ENCODE data around the gene OR52E2.
"Not testable (repeated sequence)": the region's sequence is repeated elsewhere in the genome, so short reads cannot be mapped to it uniquely, and the experiment has no call there.

OR52E2 gene

GRCh38 chr11:5071799-5072198, 12.4 kb upstream of the OR52E2 start:
- TF ChIP-seq EZH2 (IDR thresholded peaks at IDR 0.05; ENCODE audit: borderline replicate concordance, low read length) (no peak), CTCF (IDR thresholded peaks at IDR 0.05; ENCODE audit: low read length) (no peak)
- Histone ChIP-seq H3K4me2 (ENCODE audit: low read length) (no peak overlapping the region), H2AFZ (ENCODE audit: low read length) (no peak overlapping the region), H3K79me2 (ENCODE audit: insufficient read depth, low read length) (no peaks in the 10 kb centered on the region), H3K4me1 (ENCODE audit: insufficient read depth, low read length, severe bottlenecking) (no peaks in the 10 kb centered on the region), H3K27me3 (ENCODE audit: insufficient read depth, low read length) (no peaks in the 10 kb centered on the region), H4K20me1 (ENCODE audit: insufficient read depth, low read length) (no peaks in the 10 kb centered on the region), H3K9me3 (ENCODE audit: low read length) (no peaks in the 10 kb centered on the region), H3F3A (ENCODE audit: insufficient read depth, low read length) (no peaks in the 10 kb centered on the region), H3K4me3 (ENCODE audit: low read depth, low read length, poor library complexity, severe bottlenecking) (no peak overlapping the region), H3K36me3 (ENCODE audit: insufficient read depth, low read length) (no peaks in the 10 kb centered on the region), H3K27ac (ENCODE audit: low read depth, low read length, poor library complexity, severe bottlenecking) (no peak overlapping the region), H3K9me2 (ENCODE audit: low read depth, low read length) (no peaks in the 10 kb centered on the region), H3K9ac (ENCODE audit: low read length) (no peak overlapping the region)

- no peaks in the 10 kb centered on the region for H4K20me1 ChIP-seq (ENCODE audit: insufficient read depth, low read length)
- no peaks in the 10 kb centered on the region for H3K36me3 ChIP-seq (ENCODE audit: insufficient read depth, low read length)
- no peak within 1 kb of the TSS for H2AFZ ChIP-seq (ENCODE audit: low read length)
- H3K9me2 ChIP-seq (ENCODE audit: low read depth, low read length), result no peaks in the 10 kb centered on the region
- no peak within 1 kb of the TSS for H3K4me2 ChIP-seq (ENCODE audit: low read length)
- H3K4me3 ChIP-seq (ENCODE audit: low read depth, low read length, poor library complexity, severe bottlenecking), result no peak within 1 kb of the TSS
- H3K27me3 ChIP-seq (ENCODE audit: insufficient read depth, low read length), result no peaks in the 10 kb centered on the region
- no peaks in the 10 kb centered on the region for H3K79me2 ChIP-seq (ENCODE audit: insufficient read depth, low read length)
- no peaks in the 10 kb centered on the region for H3K9me3 ChIP-seq (ENCODE audit: low read length)
- H3K4me1 ChIP-seq (ENCODE audit: insufficient read depth, low read length, severe bottlenecking), result no peaks in the 10 kb centered on the region
- no peak within 1 kb of the TSS for H3K27ac ChIP-seq (ENCODE audit: low read depth, low read length, poor library complexity, severe bottlenecking)
- TF ChIP-seq EZH2 (IDR thresholded peaks at IDR 0.05; ENCODE audit: borderline replicate concordance, low read length) (no peak), CTCF (IDR thresholded peaks at IDR 0.05; ENCODE audit: low read length) (no peak)
- H3K9ac ChIP-seq (ENCODE audit: low read length), result no peak within 1 kb of the TSS
- no peaks in the 10 kb centered on the region for H3F3A ChIP-seq (ENCODE audit: insufficient read depth, low read length)
Measured at GRCh38 chr11:5069272-5069671, 9.8 kb upstream of the OR52E2 start, which contains the start of gene OR52E1. OR52E1 (plus strand) TSS chr11:5069572.

DNA sequence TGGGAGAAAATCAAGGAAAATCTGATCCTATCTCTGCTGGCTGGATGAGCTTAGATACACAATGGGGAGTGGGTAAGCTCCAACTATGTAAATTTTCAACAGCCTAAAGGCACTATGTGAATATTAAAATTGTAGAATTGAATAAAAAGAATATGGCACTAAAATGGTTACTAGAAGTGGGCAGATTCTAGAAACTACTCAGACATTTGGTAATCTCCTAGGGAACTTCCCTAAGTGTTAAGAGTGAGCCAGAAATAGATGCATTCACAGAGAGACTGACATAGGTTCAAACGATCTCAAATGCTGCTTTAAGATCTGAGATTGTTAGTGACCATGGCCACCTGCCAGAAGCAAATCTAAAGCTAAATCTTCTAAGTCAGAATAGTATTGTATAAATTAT, 5.6 kb upstream of the OR52E2 start:
- H3K4me3 ChIP-seq (ENCODE audit: low read depth, low read length, poor library complexity, severe bottlenecking), result no peak overlapping the region
- no peaks in the 10 kb centered on the region for H3K9me3 ChIP-seq (ENCODE audit: low read length)
- H3K4me2 ChIP-seq (ENCODE audit: low read length), result no peak overlapping the region
- no peaks in the 10 kb centered on the region for H3K27me3 ChIP-seq (ENCODE audit: insufficient read depth, low read length)
- H3K9ac ChIP-seq (ENCODE audit: low read length), result no peak overlapping the region
- no peaks in the 10 kb centered on the region for H3K4me1 ChIP-seq (ENCODE audit: insufficient read depth, low read length, severe bottlenecking)
- no peaks in the 10 kb centered on the region for H4K20me1 ChIP-seq (ENCODE audit: insufficient read depth, low read length)
- no peak overlapping the region for H3K27ac ChIP-seq (ENCODE audit: low read depth, low read length, poor library complexity, severe bottlenecking)
- H3K79me2 ChIP-seq (ENCODE audit: insufficient read depth, low read length), result no peaks in the 10 kb centered on the region
- TF ChIP-seq EZH2 (IDR thresholded peaks at IDR 0.05; ENCODE audit: borderline replicate concordance, low read length), result no peak
- no peak for TF ChIP-seq CTCF (IDR thresholded peaks at IDR 0.05; ENCODE audit: low read length)
- no peaks in the 10 kb centered on the region for H3F3A ChIP-seq (ENCODE audit: insufficient read depth, low read length)
- no peak overlapping the region for H2AFZ ChIP-seq (ENCODE audit: low read length)
- no peaks in the 10 kb centered on the region for H3K36me3 ChIP-seq (ENCODE audit: insufficient read depth, low read length)
- H3K9me2 ChIP-seq (ENCODE audit: low read depth, low read length), result no peaks in the 10 kb centered on the region

DNA sequence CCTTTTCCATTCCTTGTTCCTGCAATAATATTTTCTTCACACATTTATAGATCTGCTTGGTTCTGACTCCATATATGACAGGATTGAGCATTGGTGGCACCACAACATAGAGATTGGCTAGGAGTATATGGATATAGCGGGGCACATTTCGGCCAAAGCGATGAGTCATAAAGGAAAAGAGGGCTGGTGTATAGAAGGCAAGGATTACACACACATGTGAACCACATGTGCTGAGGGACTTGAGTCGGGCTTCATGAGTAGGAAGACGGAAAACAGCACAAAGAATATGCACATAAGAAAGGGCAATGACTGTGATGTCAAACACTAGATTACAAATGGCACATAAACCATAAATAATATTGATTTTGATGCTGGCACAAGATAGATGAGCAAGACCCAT, 748 bp downstream of the OR52E2 start:
- H3K9me3 ChIP-seq (ENCODE audit: low read length), result not testable (repeated sequence)

More for the DNA sequence above, 748 bp downstream of the OR52E2 start:
- H3K79me2 ChIP-seq (ENCODE audit: insufficient read depth, low read length); H3K36me3 ChIP-seq (ENCODE audit: insufficient read depth, low read length); H3K9ac ChIP-seq (ENCODE audit: low read length); H3F3A ChIP-seq (ENCODE audit: insufficient read depth, low read length); H4K20me1 ChIP-seq (ENCODE audit: insufficient read depth, low read length); H3K9me2 ChIP-seq (ENCODE audit: low read depth, low read length); H2AFZ ChIP-seq (ENCODE audit: low read length); H3K27ac ChIP-seq (ENCODE audit: low read depth, low read length, poor library complexity, severe bottlenecking); H3K27me3 ChIP-seq (ENCODE audit: insufficient read depth, low read length); H3K4me1 ChIP-seq (ENCODE audit: insufficient read depth, low read length, severe bottlenecking); H3K4me2 ChIP-seq (ENCODE audit: low read length); H3K4me3 ChIP-seq (ENCODE audit: low read depth, low read length, poor library complexity, severe bottlenecking): not testable (repeated sequence)
